ENCODE results near the gene REEP5. TPM values are rescaled to one million over a fixed set of nuclear protein-coding genes. Genes with fewer than 3 reads are reported as not detected.
A peak's percentile ranks its signal among the peaks of the same experiment; 100 is the strongest.

Gene REEP5
- total RNA-seq, 1 experiment from 2014 or later = 49.6 TPM

GRCh38 chr5:112921833-112922817, at the start of gene REEP5 (continued):
- peak; percentile 49; the same call in 1 of the 2 replicates for TF ChIP-seq USF1 (CRISPR knock-in tag; IDR thresholded peaks at IDR 0.05)
- TF ChIP-seq SP1 (CRISPR knock-in tag; conservative IDR thresholded peaks at IDR 0.05) = peak; percentile 91
- TF ChIP-seq SOX15 (CRISPR knock-in tag; IDR thresholded peaks at IDR 0.05) = no peak
- no peak for TF ChIP-seq RELA (CRISPR knock-in tag; IDR thresholded peaks at IDR 0.05; ENCODE audit: borderline replicate concordance)
- TF ChIP-seq ZNF121 (CRISPR knock-in tag; IDR thresholded peaks at IDR 0.05) = no peak
- TF ChIP-seq TEAD1 (CRISPR knock-in tag; IDR thresholded peaks at IDR 0.05) = peak; percentile 71; the same call in 1 of the 2 replicates
- TF ChIP-seq GABPB1 (CRISPR knock-in tag; IDR thresholded peaks at IDR 0.05) = 0 out of 2 replicates have a peak, but pooled peaks have one; percentile 19
- 0 out of 2 replicates have a peak, but pooled peaks have one; percentile 22 for TF ChIP-seq ARID4B (CRISPR knock-in tag; IDR thresholded peaks at IDR 0.05; ENCODE audit: borderline replicate concordance)
- TF ChIP-seq FOXJ3 (CRISPR knock-in tag; IDR thresholded peaks at IDR 0.05; ENCODE audit: borderline replicate concordance) = no peak
- TF ChIP-seq MAX (CRISPR knock-in tag; IDR thresholded peaks at IDR 0.05) = 0 out of 2 replicates have a peak, but pooled peaks have one; percentile 55
- TF ChIP-seq GRHL2 (CRISPR knock-in tag; IDR thresholded peaks at IDR 0.05; ENCODE audit: insufficient replicate concordance, severe bottlenecking) = no peak
- TF ChIP-seq, protein P1, sequence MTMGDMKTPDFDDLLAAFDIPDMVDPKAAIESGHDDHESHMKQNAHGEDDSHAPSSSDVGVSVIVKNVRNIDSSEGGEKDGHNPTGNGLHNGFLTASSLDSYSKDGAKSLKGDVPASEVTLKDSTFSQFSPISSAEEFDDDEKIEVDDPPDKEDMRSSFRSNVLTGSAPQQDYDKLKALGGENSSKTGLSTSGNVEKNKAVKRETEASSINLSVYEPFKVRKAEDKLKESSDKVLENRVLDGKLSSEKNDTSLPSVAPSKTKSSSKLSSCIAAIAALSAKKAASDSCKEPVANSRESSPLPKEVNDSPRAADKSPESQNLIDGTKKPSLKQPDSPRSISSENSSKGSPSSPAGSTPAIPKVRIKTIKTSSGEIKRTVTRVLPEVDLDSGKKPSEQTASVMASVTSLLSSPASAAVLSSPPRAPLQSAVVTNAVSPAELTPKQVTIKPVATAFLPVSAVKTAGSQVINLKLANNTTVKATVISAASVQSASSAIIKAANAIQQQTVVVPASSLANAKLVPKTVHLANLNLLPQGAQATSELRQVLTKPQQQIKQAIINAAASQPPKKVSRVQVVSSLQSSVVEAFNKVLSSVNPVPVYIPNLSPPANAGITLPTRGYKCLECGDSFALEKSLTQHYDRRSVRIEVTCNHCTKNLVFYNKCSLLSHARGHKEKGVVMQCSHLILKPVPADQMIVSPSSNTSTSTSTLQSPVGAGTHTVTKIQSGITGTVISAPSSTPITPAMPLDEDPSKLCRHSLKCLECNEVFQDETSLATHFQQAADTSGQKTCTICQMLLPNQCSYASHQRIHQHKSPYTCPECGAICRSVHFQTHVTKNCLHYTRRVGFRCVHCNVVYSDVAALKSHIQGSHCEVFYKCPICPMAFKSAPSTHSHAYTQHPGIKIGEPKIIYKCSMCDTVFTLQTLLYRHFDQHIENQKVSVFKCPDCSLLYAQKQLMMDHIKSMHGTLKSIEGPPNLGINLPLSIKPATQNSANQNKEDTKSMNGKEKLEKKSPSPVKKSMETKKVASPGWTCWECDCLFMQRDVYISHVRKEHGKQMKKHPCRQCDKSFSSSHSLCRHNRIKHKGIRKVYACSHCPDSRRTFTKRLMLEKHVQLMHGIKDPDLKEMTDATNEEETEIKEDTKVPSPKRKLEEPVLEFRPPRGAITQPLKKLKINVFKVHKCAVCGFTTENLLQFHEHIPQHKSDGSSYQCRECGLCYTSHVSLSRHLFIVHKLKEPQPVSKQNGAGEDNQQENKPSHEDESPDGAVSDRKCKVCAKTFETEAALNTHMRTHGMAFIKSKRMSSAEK (CRISPR knock-in tag; IDR thresholded peaks at IDR 0.05; ENCODE audit: borderline replicate concordance) = no peak
- TF ChIP-seq ELF4 (CRISPR knock-in tag; IDR thresholded peaks at IDR 0.05; ENCODE audit: low read depth) = no peak
- TF ChIP-seq, protein P2, sequence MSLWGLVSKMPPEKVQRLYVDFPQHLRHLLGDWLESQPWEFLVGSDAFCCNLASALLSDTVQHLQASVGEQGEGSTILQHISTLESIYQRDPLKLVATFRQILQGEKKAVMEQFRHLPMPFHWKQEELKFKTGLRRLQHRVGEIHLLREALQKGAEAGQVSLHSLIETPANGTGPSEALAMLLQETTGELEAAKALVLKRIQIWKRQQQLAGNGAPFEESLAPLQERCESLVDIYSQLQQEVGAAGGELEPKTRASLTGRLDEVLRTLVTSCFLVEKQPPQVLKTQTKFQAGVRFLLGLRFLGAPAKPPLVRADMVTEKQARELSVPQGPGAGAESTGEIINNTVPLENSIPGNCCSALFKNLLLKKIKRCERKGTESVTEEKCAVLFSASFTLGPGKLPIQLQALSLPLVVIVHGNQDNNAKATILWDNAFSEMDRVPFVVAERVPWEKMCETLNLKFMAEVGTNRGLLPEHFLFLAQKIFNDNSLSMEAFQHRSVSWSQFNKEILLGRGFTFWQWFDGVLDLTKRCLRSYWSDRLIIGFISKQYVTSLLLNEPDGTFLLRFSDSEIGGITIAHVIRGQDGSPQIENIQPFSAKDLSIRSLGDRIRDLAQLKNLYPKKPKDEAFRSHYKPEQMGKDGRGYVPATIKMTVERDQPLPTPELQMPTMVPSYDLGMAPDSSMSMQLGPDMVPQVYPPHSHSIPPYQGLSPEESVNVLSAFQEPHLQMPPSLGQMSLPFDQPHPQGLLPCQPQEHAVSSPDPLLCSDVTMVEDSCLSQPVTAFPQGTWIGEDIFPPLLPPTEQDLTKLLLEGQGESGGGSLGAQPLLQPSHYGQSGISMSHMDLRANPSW (CRISPR knock-in tag; conservative IDR thresholded peaks at IDR 0.05; ENCODE audit: low read depth) = no peak
- TF ChIP-seq ZNF416 (CRISPR knock-in tag; IDR thresholded peaks at IDR 0.05) = no peak
- TF ChIP-seq OVOL2 (CRISPR knock-in tag; IDR thresholded peaks at IDR 0.05; ENCODE audit: borderline replicate concordance) = no peak
- TF ChIP-seq ETV6 (CRISPR knock-in tag; IDR thresholded peaks at IDR 0.05) = no peak; the same call in 1 of the 2 replicates
- TF ChIP-seq AR (CRISPR knock-in tag; IDR thresholded peaks at IDR 0.05) = no peak
- no peak for TF ChIP-seq NR1H2 (CRISPR knock-in tag; IDR thresholded peaks at IDR 0.05)
- TF ChIP-seq RORB (CRISPR knock-in tag; IDR thresholded peaks at IDR 0.05) = no peak

Data from WTC11 (cell line).